Measurements from ENCODE around the gene PNLIP.

- TF ChIP-seq CTCF (IDR thresholded peaks at IDR 0.05) (no peak), POLR2A (IDR thresholded peaks at IDR 0.05) (no peak)
Measured at GRCh38 chr10:116610443-116611152, 64.9 kb downstream of the PNLIP start.

Data from esophagus squamous epithelium (tissue), 4 donors.